Stimulated activated CD4-positive, alpha-beta T cell treated with anti-CD3 and anti-CD28 coated beads, Interleukin-12 subunit alpha, Interleukin-12 subunit beta, amount 100 ng/mL, for 24 hours (primary cell): Measurements from ENCODE around the gene GPR141.
"Not testable (repeated sequence)": the region's sequence is repeated elsewhere in the genome, so short reads cannot be mapped to it uniquely, and the experiment has no call there.

Experiments
- DNase-seq, 2 experiments: peaks; one replicate each; pipeline ENCODE4 v3.0.0-alpha.2; 2020; ENCODE audit warnings: low read depth in 2 of 2

GPR141 gene

GRCh38 chr7:37686556-37687345 is 3.2 kb downstream of the GPR141 start:
- no peak for DNase-seq

DNA sequence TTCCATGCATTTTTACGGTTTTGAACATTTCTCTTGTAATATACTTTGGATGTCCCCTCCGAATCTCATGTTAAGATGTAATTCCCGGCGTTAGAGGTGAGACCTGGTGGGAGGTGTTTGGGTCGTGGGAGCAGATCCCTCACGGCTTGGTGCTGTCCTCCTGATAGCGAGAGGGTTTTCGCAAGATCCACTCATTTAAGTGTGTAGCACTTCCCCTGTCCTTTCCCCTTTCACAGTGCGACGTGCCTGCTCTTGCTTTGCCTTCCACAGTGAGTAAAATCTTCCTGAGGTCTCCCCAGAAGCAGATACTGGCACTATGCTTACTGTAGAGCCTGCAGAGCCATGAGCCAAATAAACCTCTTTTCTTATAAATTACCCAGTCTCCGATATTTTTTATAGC is 6.6 kb downstream of the GPR141 start:
- no peak for DNase-seq

- no peak for DNase-seq
Observed at GRCh38 chr7:37694208-37695094, 10.9 kb downstream of the GPR141 start.

GRCh38 chr7:37698276-37698675 is 14.7 kb downstream of the GPR141 start:
- no peak for DNase-seq

- DNase-seq: no peak
Observed at GRCh38 chr7:37698782-37699181, 15.2 kb downstream of the GPR141 start.

- no peak for DNase-seq
Observed at GRCh38 chr7:37701769-37702168, 18.2 kb downstream of the GPR141 start.

DNA sequence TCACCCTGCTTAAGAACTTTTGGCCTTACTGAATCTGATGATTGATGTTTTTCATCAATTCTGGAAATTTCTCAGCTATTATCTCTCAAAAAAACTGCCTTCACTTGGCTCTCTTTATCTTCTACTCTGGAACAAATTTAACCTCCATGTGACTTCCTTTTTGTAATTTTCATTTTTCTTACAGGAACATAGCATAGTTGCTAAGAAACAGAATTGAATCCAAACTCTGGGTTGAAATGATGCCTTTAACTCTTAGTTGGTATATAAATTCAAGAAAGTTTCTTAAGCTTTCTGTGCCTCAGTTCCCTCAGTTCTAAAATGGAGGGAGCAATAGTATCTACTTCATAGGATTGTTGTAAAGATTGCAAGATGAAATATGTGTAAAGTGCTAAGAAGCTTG is 19.8 kb downstream of the GPR141 start:
- no peak for DNase-seq

GRCh38 chr7:37704328-37704833 is 20.8 kb downstream of the GPR141 start:
- not testable (repeated sequence) for DNase-seq

DNA sequence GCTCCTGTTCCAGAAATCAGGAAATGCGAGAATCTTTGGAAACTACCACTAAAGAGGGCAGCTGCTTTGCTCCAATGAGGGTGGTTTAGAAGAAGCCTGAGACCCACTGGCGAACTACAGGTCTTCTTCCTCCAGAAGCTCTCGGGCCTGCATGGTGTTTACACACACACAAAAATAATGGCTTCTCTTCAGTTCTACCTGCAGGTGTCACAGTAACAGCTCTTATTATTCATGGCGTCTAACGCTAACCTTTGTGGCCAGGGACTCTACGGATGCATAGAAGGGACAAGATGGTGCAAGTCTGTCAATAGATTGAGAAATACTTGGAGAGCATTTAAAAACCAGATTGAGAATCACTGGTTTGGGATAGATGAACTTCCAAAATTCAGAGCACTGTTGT is 22.4 kb downstream of the GPR141 start:
- no peak for DNase-seq

- no peak for DNase-seq
Observed at GRCh38 chr7:37706804-37707203, 23.2 kb downstream of the GPR141 start.

DNA sequence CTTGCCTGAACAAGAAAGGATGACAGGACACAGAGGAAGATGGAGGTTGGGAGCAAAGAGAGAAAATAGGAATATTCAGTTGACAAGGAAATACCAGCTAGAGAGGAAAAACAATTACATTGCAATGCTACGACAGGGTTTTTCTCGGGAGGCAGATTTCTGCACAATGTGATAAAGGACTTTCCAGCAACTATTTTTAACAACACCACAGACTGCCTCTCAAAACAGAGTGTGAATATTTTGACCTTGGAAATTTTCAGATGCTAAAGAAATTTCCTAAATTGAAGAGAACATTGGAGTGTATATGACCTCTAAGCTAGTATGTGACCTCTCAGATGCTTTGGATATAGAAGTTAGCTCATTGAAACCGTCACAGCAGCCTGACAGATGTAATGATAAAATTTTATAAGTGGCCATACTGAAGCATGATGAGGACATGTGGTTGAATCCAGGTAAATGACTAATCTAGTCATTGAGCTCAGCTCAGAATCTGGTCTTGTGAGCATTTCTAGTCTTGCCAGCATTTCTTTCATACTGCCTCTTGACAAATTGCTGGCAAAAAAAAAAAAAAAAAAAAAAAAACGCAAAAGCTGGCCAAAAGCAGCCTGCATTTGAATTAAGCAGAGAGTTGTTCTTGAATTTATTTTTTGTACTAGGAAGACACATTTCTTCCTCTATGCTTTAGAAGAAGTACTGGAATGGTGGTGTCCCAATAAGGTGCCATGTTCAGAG is 24.4 kb downstream of the GPR141 start:
- no peak for DNase-seq

- DNase-seq: no peak
Observed at GRCh38 chr7:37709631-37710509, 26.3 kb downstream of the GPR141 start.

DNA sequence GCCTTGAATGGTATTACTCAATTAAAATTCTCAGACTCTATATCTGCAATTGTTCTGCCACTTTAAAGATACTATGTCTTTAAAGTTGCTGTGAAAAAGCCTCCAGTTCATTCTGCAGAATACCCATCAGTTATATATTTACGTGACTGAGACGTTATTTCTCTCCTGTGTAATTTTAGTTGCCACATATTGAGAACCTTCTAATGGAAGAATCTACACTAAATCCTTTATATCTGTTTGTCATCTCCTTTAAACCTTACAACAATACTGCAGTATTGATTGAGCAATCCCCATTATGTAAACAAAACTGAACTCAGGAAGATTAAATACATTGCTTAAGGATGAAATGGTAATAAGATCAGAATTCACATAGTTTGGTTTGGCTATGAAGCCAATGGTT is 30.0 kb downstream of the GPR141 start:
- DNase-seq: no peak

GRCh38 chr7:37714606-37715005 is 31.0 kb downstream of the GPR141 start:
- no peak for DNase-seq

DNA sequence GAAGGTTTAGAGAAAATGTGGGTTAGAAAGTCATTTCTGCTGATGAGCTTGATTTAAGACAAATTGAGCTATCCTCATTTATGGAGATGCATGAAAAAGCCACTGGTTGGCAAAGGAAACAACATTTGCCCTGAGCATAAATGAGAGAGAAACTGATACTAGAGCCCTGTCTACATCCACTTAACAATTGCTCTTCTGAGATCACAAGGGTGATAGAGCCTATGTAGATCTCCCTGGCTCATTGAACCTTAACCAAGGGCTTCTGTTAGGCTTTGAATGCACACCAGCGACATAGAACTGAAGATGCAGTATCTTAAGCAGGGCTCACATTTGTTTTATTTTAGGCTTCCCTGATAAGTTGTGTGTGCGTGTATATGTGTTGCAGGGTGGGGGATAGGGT is 35.0 kb downstream of the GPR141 start:
- no peak for DNase-seq

- no peak for DNase-seq
Observed at GRCh38 chr7:37719077-37719476, 35.5 kb downstream of the GPR141 start.

- DNase-seq: no peak
Observed at GRCh38 chr7:37724732-37725131, 41.2 kb downstream of the GPR141 start.

GRCh38 chr7:37726016-37726415 is 42.5 kb downstream of the GPR141 start:
- DNase-seq: no peak

DNA sequence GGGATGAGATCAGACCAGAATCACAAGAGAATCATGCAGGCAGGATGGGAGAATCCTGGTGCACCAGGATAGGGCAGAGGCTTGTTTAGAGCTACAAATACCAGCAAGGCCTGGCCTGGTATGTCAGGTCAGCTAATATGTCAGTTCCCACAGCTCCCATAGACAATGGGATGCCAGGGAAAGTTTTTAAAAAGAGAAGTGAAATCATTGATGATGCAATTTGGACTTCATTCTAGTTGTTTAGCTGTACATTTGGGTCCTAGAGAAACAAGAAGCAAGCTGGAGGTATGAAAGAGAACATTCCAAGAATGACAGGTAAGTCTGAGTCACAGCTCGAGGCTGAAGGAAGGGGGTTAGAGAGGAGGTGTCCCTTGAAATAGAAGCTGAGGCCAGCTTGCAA is 45.2 kb downstream of the GPR141 start:
- DNase-seq: no peak

- no peak for DNase-seq
Observed at GRCh38 chr7:37729181-37729580, 45.6 kb downstream of the GPR141 start.

DNA sequence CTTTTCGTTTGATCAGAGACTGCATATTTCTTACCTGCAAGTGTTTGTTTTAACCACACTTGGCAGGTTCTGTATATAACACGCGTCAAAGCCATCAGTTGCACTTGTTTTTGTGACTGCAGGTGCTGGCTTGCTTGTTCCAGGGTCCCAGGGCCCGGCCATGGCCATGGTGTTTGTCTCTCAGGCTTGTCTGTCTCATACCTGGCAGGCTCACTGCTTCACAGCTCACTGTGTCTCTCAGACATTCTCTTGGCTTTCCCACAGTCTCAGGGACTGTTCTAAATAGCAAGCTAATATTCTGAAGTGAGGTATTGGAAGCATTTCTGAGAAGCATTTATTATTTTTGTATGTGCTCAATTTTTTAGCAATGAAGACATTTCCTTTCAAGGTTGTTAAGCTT is 46.9 kb downstream of the GPR141 start:
- DNase-seq: no peak
